Measurements from ENCODE around the gene GPA33.

The GPA33 gene

DNA sequence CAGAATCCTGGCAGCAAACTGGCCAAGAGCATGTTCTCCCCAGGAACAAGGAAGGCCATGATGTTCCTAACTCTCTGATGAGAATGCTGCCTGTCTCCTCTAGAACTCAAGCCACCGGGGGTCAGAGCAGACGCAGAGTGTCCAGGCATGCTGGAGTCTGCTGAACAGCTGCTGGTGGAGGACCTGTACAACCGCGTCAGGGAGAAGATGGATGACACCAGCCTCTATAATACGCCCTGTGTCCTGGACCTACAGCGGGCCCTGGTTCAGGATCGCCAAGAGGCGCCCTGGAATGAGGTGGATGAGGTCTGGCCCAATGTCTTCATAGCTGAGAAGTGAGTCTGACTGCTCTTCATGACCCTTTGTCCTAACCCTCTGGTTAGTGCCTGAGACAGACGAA is 27.0 kb upstream of the GPA33 start:
- no peak for DNase-seq (ENCODE audit: low read depth)

DNA sequence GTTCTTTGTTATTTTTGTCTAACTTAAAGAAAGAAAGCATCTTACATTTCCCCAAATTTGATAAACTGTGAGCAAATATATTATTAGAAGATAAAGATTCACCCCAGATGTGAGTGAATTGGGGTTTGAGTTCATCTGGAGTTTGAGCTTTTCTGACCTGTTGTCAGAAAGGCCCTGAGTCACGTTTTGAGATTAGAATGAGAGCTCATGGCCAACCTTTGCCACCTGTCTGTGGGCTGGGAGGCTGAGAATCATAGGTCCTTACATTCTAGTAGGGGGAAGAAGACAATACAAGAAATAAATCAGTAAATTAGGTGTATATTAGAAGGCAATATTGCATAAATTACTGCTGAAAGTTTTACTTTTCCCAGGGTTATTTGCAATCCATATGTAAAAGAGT is 26.0 kb upstream of the GPA33 start:
- no peak for DNase-seq (ENCODE audit: low read depth)

DNA sequence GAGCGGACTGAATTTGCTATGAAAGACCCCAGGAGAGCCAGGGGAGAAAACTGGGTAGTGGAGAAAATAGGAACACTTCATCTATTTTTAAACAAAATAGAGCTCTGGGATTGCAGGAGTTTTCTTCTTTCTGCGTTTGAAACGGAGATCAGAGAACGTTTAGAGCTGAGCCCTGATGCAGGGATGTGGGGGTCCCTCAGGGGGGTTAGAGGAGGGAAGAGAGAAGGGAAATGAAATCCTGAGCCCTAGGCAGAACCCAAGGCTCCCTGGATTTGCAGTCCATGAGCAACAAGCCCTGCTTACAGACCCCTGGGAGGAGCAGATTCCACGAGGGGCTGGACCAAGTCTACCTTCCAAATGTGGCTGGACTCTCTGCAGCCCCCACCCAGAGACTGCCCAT is 25.5 kb upstream of the GPA33 start:
- no peak for DNase-seq (ENCODE audit: low read depth)

DNA sequence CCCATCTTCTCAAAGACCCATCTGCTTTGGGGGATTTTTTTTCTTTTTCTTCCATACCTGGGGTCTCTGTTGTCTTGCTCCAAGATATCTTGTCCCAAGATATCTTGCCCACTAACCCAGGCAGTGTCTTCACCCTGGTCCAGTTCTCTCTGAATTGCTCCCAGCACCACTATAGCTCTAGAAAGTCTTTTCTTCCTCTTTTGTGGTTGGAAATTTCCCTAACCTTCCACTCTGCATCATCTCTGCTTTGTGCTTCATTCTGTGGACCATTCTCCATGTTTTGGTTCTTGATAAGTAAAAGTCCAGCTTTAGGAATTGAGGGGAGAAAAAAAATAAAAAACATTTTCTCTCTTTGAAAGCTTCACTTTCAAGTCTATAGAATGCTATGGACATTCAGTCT is 24.5 kb upstream of the GPA33 start:
- no peak for DNase-seq (ENCODE audit: low read depth)

DNA sequence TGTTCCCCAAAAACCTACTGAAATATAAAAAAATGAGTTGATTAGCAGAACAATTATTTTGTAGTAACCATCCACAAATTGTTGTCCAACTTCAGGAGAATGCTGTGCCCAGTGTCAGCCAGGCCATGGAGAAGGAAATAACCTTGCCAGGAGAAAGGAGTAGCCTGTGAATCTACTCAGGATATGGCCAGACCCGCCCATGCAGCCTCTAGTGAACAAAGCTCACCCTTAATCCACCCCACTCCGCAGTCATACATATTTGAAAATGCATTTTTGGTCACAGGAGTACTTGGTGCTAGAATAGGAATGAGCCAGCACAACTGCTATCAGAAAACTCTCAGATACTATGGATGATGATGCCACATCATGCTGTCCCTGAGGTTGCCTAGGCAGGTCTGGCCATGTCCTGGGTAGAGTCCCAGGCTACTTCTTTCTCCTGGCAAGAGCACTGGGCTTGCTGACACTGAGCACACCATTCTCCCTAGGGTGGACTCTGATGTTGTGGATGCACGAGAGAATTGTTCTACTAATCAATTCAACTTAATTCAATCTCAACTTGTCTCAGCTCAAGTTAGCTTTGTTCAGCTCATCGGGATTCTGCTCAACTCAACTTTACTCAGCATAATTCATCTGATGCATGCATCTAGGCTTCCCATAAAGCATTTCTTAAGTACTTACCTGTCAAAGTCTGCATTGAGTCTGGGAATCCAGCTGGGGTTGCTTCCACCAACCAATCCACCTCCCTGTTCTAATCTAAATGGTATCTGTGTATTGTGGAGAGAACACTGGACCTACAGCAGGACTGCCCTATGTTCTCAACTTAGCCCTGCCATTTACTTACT is 21.9 kb upstream of the GPA33 start:
- no peak for DNase-seq (ENCODE audit: low read depth)

DNA sequence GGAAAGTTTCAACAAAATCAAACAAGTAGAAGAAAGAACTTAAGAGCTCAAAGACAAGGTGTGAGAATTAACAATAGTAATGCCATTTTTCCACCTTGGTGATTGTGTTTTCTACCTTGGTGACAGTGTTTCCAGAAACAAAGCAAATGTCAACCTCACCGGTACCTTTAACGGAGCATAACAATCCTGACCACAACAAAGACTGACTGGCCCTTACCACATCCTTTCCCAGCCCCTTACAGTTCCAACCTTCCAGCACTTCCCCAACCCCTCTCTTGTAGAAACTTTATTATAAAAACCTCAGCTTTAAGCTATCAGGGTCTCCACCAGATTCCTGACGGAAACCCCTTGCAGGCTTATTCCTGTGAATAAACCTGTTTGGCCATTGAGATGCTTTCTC is 20.4 kb upstream of the GPA33 start:
- DNase-seq (ENCODE audit: low read depth), result no peak

DNA sequence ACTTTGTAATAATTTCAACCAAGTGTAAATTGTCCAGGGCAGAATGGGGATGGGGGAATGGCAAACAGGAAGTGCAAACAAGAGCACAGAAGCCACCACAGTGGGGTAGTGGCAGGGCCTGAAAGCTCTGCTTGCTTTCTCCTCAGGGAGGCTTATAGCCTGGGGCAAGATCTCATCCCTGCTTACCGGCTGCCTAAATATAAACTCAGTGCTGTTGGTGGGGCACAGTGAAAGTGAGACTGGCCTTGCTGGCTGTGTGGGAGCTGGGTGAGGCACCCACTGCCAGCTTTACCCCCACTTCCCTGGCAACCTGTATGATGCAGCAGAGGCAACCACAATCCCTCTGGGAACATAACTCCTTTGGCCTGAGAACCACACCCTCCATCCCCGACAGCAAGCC is 18.9 kb upstream of the GPA33 start:
- DNase-seq (ENCODE audit: low read depth), result no peak

DNA sequence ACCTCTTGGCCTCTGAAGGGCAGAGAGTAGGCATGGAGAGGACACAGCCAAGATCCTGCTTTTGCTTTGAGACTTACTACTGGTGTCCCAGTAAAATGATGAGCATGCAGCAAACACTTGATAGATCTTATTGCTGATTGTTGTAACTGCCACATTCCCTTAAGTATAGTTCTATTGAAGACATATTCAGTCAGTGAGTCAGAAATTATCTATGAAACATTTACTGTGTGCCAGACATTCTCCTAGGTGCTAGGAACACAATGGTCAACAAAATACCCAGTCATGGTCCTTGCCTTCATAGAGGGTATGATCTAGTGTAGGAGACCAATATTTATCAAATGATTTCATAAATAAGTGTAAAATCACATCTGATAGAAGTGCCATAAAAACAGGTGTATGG is 17.3 kb upstream of the GPA33 start:
- DNase-seq (ENCODE audit: low read depth), result no peak

DNA sequence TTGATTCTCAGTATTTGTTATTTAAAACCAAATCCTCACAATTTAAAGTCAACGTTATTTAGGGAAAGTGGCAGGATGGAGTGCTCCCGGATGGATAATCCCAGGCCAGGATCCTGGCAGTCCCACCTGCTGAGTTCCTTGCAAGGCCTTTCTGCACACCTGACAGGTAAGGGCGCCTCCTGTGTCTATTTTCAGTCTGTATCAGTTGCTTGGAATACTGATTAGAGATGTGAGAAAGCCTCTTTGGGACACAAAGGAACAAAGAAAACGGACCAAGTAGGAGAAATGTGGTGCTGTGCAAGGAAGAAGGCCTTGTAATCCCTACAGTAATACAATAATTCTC is 15.9 kb upstream of the GPA33 start:
- DNase-seq (ENCODE audit: low read depth), result no peak

DNA sequence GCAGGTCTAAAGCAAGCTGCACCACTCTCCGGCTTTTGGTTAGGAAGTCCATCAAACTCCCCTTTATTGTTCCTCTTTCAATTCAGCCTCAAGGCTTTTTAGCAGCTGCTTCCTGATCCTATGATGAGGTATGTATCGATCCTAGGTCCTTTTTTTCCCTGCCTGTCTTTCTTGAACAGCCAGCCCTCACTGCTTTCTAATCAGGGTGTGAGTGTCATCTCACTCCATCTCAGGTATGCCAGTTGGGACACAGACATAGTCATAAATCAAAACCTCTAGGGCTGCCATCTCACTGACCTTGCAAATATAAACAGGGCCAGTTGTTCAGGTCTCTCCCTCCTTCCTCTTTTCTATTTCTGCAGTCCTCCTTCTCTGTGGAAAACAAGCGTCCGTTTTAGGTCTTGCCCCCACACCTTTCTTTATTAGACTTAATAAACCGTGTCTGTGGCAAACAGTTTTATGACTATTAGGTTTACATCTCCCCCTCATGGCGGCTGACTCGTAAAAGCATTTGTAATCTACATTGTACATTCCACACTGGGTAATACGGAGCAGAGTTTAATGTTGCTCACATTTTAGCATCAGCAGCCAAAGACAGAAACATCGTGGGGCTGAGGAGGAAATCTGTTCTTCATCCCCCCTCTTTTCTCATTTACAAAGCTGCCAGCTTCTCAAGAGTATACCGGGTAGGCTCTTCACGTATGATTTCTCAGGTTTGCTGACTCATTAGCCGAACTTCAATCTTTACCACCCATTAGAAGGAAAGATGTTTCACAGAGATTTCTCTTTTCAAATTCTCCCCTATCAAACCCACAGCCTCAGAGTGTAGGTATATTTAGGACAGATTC is 15.3 kb upstream of the GPA33 start:
- no peak for DNase-seq (ENCODE audit: low read depth)

DNA sequence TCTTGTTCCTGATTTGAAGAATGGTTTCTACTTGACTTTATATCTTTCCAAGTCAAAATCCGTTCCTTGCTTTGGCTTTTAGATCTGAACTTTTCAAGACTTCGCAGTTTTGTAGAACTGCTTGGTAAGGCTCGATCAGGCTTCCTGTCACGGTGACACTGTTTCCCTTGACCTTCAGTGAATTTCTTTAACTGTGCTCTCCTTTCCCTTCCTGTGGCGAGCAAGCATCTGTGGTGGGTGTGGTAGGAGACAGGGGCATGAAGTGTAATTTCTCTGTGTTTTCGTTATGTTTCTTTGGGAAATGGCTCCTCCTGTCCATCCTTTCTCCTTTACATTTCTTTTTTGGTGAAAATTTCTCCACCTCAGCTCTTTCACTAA is 14.1 kb upstream of the GPA33 start:
- no peak for DNase-seq (ENCODE audit: low read depth)

DNA sequence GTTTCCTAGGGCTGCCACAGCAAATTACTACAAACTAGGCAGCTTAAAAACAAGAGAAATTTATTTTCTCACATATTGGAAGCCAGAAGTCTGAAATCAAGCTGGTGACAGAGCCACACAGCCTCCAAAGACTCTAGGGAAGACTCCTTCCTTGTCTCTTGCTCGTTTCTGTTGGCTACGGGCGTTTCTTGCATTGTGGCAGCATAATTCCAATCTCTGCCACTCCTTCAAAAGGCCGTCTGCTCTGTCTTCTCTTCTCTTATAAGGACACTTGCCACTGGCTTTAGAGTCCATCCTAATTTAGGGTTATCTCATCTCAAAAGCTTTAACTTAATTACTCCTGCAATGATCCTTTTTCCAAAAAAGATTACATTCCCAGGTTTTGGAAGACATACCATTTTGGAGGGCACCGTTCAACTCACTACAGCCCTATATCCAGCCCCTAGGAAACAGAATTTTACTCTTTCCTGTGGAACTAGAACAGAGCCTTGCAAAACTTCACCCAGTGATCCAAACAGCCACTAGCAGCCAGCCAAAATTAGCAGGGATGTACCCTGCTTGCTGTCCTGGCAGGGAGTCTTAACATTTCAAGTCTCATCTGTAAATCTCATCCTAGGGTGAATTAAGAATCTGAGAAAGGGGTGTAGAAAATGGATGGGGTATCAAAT is 12.9 kb upstream of the GPA33 start:
- DNase-seq (ENCODE audit: low read depth), result no peak

DNA sequence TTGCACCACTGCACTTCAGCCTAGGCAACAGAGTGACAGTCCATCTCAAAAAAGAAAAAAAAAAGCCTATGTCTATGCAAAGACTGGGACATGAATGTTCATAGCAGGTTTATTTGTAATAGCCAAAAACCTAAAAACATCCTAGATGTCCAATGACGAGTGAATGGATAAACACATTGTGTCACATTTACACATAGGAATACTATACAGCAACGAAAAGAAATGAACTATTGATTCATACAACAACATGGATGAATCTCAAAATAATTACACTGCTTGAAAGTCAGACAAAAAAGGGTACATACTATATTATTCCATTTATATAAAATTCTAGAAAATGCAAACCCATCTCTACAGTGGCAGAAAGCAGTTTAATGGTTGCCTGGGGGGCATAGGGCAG is 11.6 kb upstream of the GPA33 start:
- DNase-seq (ENCODE audit: low read depth), result no peak

DNA sequence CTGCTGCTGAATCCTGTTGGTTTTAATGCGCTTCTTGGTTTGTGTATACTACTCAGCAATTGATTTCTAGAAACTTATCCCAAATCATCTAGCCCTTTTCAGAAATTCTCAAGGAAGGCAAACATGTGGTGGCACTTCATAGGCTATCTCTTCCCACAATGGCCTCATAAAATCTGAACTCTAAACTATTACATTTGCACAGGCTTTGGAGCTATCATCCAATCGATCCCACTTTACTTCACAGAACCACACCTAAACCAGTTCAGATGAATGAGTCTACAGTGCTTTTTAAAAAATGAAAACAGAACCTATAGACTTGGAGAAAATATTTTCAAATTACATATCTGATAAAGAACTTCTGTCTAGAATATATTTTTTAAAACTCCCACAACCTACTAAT is 10.6 kb upstream of the GPA33 start:
- DNase-seq (ENCODE audit: low read depth), result no peak

DNA sequence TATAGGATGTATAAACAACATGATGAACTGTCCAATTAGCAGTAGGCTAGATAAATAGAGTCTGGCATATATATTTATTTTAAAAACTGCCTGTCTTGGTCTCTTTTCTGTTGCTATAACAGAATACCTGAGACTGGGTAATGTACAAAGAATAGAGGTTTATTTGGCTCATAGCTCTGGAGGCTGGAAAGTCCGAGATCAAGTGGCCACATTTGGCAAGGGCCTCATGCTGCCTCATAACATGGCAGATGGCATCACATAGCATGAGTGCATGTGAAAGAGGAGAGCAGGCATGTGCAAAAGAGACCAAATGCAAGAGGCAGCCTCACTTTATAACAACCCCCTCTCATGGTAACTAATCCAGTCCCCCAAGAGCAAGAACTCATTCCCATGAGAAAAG is 9.7 kb upstream of the GPA33 start:
- no peak for DNase-seq (ENCODE audit: low read depth)

DNA sequence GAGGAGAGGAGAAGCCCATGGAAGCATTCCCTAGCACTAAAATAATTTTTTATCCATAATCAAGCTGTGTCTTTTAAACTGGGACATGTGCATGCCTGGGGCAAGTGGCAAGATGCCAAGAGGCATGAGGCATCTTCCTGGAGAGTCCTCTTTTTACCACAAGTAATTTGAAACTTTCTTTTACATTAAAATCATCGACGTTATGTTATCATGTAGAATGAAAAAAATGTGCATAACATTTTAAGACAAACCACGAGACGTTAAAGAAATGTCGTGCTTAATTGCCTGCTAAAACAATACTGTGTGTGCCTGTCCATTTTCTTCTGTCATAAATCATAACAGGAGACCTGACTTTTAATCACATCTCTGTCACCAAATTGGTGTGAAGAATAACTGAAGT is 5.2 kb upstream of the GPA33 start:
- DNase-seq (ENCODE audit: low read depth), result no peak

DNA sequence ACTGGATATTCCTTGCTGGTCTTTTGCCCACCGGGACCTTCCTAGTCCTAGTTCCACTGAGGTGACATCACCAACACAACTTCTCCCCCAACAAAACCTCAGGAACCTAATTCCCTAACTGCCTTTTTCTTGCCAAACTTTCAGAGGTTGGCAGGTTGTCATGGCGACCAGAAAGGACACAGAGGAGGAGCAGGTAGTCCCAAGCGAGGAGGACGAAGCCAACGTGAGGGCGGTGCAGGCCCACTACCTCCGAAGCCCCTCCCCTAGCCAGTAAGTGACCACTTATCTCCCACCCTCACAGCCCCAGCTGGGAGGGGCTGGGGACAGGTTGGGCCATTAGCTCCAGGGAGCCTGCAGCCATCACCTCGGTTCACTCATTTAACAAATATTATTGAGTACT is 4.5 kb upstream of the GPA33 start:
- no peak for DNase-seq (ENCODE audit: low read depth)

DNA sequence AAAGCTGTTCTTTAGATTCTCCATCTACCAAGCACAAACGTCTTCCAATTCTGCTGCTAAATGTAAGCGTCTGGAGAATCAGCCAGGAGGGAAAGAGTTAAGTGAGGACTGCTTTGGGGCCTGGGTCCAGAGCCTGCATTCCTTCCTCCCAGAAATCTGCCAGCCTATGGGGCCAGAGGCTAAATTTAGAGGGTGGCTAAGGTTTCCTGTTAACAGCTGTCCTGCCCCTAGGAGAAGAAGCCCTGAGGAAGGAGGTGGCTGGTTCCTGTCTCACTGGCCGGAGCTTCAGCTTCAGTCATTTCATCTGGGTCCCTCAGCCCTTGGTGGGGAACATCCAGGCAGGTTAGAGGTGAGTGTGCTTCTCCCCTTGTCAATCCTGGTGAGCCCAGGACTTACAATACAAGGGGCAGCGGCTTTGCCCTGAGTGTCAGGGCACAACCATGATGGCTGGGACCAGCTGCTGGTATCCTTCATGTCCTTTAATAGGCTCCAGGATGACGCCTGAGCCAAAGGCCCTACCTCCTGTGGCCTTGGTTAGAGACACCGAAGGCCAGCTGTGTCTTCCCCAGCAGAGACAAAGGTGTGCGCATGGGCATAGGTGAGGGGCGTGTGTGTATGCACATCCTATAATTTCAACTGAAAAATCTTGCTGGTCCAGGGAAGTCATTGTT is 3.8 kb upstream of the GPA33 start, which contains the start of gene STYXL2:
TSS of gene STYXL2 (plus strand) at position 230 of the 671 bp plus-strand sequence. CDS start 775 bp downstream, outside the sequence.
- DNase-seq (ENCODE audit: low read depth), result no peak

DNA sequence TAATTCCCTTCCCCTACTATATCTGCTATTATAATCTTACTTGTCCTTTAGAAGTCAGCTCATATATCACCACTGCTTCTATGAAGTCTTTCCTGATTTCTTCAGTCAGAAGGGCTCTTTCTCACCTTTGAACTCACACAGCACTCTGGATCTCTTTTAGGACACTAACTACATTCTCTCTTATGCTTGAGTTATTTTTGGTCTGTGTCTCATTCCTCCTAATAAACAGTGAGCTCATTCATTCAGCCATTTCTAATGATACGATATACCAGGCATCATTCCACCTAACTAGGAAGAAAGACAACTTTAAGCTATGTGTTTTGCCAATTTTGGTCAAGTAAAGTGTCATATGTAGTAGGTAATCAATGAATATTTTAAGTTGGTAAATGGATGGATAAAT is 2.5 kb upstream of the GPA33 start:
- DNase-seq (ENCODE audit: low read depth), result no peak

DNA sequence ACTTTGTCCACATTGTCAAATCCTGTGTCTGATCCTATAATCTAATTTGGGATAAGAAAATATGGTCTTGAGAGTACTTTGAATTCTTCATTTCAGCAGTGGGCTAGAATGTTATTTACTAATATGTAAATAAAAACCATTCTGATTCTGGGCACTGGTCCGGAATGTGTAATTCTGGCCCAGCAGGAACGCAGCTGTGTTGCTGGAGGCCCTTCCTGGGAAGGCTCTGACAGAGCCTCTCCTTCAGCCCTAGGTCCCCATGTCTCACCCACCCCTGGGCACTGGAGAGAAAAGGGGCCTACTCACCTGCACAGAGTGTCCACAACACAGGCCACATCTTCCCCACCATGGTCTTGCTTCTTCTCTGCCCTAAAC is 251 bp downstream of the GPA33 start:
- DNase-seq (ENCODE audit: low read depth), result no peak

DNA sequence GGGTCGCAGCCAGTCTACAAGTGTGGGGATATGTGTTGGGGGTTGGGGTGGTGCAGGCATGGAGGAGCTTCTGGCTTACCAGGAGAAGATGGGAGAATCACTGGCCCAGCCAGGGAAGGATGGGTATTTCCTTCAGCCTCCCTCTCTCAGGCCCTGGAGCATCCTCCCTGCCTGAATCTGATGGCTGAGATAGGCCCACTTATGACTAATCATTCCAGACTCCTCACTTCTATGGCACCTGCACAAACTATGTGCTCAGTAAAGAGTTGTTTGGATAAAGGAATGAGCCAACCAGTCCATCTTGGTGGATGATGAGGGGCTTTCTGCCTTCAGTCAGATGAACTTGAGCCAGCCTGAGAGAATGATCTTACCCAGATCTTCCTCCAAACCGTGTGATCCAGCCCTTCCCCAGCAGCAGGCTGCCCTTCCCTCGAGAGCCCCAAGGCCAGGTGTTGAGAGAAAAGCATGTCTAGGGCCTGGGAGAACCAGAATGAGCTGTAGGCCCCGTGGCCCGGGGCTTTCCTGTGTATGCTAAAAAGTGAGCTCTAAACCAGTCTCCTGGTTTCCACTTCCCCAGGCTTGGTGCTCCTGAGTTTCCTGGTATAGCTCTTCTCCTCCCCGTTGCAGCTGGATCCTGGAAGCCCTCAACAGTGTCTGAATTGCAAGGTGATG is 1.3 kb downstream of the GPA33 start:
- no peak for DNase-seq (ENCODE audit: low read depth)

DNA sequence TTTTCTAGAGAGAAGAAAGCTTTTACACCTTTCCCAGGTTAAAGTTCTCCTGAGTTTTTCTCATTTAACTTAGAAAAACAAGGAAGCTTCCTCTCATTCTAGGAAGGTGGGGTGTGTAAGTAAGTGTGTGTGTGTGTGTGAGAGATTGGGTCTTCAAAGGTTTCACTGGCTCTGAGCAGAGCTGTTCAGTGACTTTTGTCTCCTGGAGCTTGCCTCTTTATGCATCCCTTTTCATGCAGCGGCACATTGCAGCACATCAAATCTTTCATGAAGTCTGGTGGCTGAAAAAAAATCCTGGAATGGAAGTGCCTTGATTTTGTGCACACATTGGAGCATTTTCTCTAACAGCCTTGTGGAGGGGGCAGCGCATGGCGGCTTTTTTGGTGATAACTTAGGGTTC is 3.4 kb downstream of the GPA33 start:
- no peak for DNase-seq (ENCODE audit: low read depth)

Data from stimulated activated CD4-positive, alpha-beta T cell treated with anti-CD3 and anti-CD28 coated beads, Interleukin-2, amount 100 ng/mL, for 4 hours (primary cell).